GM19025 (cell line): ENCODE data around the gene CLDN25.
"Not testable (repeated sequence)": the region's sequence is repeated elsewhere in the genome, so short reads cannot be mapped to it uniquely, and the experiment has no call there.

ENCODE experiments used
- ATAC-seq: cut with Tn5 transposase; IDR thresholded peaks from one replicate; pipeline ENCODE4 v1.9.1; 2021; ENCODE audit warnings: mild to moderate bottlenecking, low read depth, moderate library complexity; ENCODE audit not compliant: unreplicated experiment

CLDN25 gene

DNA sequence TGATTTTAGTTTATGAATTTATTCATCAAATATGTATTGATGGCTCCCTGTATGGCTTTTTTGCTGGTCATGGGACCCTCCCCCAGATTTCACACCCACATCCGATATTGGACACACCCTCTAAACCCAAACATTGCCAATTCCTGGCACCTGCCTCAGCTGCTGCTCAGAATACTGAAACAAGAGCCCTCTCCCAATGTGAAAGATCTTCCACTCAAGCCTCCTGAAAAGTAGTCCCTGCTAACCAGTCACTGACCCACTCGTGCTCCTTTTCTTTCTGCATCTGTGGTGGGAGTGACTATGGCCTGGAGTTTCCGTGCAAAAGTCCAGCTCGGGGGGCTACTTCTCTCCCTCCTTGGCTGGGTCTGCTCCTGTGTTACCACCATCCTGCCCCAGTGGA lies at the start of gene CLDN25:
CLDN25 (plus strand) TSS at position 301 of the 400 bp plus-strand sequence; CDS start at position 301, 0 bp downstream.
- no peak for ATAC-seq

DNA sequence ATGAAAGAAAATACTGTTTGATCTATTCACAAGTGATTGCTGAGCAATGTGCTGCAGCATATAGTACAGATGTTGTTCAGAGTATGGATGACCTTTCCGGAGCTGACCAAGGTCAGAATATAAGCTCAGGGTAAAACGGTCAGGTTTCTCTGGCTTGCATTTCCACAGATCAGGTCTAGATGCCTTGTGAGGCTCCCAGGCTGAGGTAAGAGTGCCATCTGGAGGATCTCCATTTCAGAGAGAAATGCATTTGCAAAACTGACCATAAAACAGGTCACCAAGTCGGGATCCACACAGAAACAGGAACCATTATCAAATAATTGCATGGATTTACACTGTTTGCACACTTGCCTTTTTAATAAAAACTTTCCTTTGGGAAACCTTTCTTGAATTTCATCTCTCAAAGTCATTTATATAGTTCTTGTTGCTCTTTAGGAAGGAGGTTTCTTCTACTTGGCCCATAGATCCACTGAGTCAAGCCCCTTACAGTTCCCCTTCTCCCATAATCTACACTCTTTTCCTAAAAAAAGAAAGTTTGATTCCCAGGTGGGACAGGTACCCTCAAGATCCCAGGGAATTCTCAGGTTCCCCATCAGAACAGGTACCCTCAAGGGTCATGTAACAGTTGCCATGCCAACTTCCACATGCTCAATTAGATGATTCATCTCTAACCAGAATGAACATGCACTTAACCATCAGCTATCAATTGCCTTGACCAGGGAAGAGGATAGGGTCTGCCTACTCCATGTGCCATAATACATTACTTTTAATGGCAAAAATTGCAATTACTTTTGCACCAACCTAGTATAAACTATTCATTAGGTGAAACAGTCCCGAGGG lies 48.5 kb upstream of the CLDN25 start:
- no peak for ATAC-seq

DNA sequence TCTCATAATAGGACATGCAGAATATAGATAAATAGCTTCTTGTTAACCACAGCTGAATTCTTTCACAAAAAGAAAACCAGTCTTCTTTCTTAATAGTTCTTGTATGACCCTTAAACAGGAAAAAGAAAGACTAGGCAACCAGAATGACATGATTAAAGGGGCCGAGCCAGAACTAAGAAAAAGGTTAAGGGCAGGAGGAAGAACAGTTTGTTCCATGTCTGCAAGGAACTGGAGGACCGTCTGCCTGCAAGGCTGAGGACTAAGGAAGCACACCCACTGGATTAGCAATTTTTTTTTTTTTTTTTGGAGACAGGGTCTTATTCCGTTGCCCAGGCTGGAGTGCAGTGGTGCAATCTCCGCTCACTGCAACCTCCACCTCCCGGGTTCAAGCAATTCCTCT lies 47.5 kb upstream of the CLDN25 start:
- no peak for ATAC-seq

DNA sequence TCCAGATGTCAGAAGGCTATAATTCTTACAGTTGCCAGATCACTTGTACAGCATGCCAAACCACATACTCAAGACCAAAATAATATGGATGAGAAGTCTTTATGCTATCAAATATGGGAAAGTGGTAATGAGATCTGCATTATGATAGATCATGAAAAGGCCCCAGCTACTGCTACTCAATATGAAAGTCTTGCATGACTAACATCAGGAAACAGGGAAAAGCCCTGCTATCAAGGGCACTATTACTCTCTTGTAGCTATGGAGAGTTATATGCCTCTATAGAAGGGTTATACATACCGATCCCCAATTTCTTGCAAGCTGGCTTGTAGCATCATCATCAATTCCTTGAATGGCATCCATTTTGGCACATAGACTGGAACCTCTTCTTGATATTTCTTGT lies 43.3 kb upstream of the CLDN25 start:
- no peak for ATAC-seq

DNA sequence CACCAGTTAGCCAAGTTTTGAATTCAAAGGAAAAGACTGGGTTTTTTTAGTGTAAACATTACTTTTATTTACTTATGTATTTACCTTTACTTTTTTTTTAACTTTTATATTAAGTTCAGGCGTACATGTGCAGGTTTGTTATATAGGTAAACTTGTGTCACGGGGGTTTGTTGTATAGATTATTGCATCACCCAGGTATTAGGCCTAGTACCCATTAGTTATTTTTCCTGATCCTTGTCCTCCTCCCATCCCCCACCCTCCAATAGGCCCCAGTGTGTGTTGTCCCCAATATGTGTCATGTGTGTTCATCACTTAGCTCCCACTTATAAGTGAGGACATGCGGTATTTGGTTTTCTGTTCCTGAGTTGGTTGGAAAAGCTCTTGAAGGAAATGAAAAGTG lies 26.7 kb upstream of the CLDN25 start:
- ATAC-seq = no peak

DNA sequence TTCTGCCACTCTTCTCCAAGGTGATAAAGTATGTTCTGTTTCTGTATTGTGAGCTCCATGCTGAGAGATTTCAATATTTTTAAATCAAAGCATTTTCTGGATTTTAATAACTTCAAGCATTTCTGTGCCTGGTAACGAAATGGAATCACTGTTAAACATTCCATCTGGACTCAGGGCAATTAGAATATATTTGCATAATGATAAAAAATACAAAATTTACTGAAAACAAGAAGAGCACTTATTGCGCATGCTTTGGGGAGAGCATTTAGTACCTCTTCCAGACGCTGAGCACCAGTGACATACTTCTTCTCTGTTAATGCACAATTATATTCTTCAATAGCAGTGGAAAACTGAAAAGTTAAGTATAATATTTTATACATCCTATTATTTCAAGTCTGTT lies 19.4 kb upstream of the CLDN25 start:
- ATAC-seq = no peak

DNA sequence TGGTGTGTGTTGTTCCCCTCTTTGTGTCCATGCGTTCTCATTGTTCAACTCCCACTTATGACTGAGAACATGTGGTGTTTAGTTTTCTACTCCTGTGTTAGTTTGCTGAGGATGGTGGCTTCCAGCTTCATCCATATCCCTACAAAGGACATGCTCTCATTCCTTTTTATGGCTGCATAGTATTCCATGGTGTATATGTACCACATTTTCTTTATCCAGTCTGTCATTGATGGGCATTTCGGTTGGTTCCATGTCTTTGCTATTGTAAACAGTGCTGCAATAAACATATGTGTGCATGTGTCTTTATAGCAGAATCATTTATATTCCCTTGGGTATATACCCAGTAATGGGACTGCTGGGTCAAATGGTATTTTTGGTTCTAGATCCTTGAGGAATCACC lies 16.6 kb upstream of the CLDN25 start:
- ATAC-seq = not testable (repeated sequence)

DNA sequence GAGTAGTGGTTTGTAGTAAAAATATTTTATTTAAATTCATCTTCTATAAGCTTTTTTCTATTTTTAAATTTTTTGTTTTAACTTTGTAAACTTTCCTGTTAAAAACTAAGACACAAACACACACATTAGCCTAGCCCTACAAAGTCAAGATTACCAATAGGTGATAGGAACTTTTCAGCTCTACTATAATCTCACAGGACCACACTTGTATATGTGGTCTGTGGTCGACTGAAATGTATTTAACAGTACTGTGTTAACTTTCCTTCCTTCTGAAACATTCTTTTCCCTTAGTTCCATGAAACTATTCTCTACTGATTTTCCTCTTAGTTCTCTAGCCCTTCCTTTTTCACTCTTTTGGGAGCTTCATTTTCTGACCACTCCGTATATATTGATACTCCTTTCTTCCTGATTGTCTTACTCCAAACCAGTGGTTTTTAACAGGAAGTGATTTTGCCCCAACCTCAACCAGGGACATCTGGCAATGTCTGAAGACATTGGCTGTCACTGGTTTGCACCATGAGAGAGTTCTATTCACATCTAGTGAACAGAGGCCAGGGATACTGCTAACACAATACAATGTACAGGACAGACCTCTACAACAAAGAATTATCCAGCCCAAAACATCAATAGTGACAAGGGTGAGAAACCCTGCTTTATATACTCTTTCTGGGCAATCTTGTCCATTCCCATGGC lies 14.9 kb upstream of the CLDN25 start:
- ATAC-seq = no peak

DNA sequence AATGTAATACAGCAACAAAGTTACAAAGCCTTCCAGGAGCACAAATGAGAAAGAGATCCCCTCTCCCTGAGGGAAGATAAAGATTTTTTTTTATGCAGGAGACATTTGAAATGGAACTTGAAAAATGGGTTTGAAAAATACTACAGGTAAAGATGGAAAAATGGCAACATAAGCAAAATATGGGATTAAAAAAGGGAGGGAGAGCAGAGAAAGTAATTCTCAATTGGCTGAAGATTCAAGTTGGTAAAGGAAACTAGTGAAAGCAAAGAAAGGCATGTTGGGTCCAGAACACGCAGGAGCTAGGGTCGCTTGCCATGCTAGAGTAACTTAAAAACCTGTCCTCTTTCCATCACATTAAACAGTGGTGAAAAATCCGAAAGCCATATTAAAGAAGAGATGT lies 7.6 kb upstream of the CLDN25 start:
- ATAC-seq = no peak

DNA sequence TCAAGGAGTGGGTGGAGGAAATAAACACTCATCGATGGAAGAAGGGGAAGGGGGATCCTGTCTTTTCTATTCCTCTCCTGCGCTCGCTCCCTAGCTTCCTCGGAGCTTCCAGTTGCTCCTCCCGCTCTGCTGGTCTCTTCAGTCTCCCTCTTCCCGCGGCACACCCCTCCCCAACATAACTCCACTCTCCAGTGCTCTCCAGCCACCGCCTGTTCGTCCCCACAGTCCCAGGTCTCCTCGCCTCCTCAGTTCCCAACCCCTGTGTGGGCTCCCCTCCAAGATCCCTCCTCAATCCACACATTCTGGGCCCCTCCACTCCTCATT lies 6.5 kb upstream of the CLDN25 start:
- ATAC-seq = no peak

DNA sequence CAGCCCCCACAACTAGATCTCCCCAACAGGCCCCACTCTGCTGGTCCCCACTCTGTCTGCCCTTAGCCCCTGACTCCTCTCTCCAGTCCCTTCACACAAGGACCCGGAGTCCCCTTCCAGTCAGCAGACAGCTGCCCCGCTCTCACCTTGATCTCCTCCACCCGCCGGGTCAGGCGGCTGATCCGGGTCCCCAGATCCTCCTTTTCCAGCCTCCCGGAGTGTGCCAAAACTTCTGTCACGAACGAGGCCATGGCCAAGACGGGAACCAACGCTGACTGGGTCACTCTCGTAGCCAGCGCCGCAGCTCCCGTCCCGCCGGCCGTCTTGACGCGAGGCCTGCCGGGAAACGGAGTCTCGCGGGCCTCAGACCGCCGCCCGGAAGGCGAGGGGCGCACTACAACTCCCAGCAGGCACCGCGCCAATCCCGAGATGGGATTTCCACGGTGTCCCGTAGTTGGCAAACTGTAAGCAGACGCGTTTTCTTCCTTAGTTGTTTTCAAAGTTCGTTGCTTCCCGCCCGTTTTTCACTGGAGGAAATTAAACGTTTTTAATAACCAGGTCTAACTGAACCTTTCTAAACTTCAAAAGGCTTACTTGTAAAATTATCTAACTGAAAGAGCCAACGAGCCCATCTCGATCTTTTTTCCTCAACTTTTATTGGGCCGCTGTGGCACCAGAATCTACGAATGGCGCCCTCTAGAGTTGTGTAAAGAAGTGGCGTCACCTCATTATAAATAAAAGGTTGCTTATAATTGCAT lies 6.0 kb upstream of the CLDN25 start, which contains the start of gene ZW10:
ZW10 (minus strand) TSS at position 277 of the 758 bp plus-strand sequence; CDS start at position 251, 26 bp downstream.
- peak; percentile 98 for ATAC-seq

DNA sequence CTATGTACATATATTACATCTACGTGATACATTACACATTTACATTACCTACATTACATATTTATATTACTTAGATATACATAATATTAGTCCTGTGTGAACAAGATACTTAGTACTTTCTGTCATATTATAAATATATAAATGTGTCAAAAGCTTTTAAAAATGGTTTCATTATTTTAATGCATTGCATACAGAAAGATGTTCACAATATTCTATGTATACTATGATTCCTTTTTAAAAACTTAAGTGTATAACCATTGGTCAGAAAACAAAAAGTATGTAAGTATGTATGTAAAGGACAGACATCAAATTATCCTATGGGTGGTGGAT lies 5.5 kb upstream of the CLDN25 start:
- ATAC-seq = no peak

DNA sequence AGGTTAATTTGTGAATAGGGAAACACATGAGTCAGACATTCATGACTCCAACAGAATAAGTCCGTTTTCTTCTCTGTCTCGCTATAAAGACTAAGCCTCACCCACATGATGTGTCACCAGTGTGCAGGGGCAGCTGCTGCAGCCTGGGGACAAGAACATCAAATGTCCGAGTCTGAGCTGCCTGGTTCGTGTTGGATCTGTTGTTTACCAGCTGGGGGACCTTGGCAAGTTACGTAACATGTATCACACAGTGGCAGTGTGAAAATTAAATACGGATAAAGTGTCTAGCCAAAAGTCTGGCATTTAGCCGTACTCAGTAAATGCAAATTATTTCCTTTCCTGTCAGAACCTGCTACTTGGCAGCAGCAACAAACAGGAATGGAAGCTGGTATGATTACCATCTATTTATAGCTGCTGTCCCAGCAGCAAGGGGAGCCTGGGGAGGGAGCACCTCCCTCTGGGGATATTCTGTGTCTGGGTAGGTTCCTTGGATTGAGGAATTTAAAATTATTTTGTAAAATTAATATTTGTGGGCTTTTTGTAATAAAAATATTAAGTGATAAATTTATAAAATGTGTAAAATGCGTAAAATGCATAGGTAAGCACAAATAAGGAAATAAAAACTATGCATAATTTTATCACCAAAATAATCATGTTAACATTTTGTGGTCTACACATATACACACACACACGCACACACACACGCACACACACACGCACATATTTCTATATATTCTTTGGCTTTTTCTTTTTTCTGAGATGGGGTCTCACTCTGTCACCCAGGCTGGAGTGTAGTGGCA lies 1.3 kb upstream of the CLDN25 start:
- no peak for ATAC-seq

DNA sequence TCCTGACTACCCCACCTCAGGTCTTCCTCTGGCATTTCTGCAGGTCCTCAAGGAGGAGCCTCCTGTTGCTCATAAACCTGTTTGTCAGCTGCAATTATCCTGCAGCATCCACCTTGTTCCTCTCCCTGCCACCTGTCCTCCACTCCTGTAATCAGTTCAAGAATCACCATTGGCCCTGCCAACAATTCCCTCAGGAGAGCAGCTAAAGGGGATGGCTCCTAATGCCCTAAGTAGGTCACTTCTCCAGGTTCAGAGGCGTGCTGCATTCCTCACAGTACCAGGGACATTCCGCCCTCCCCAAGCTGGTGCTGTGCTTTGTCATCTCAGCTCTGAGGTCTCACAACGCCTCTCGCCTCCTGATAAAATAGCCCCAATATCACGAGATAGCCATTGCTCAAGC lies 2.1 kb downstream of the CLDN25 start:
- no peak for ATAC-seq

DNA sequence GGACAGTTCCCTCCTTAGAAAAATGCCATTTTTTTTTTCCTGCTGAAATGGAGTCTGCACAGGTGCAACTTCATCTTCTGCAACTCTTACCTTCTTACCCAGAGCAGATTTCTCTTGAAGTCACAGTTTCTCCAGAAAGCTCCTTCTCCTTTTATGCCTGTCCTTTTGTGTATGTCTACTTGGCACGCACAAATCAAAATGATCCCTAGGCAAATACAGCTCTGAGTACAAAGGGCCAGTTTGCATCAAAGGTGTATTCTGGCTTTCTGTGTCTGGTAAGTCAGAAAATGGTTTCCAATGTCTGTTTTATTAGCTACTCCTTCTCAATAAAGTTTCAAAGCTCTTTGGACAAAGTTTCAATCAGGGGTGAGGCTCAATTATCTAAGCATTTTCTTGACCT lies 2.5 kb downstream of the CLDN25 start:
- ATAC-seq = no peak

DNA sequence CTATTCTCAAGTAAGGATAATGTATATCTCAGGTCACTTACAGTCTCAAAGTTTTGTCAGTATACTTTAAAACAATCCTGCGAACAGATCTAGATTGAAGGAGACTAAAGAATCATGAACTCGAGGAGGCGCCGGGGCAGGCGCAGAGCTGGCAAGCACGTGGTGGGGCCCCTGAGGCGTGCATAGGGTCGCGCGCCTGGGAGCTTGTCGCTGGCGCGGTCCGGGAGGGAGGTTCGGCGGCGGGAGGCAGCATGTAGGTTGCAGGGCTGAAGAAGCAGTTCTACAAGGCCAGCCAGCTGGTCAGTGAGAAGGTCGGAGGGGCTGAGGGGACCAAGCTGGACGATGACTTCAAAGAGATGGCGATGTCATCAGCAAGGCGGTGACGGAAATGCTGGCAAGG lies 9.4 kb downstream of the CLDN25 start:
- ATAC-seq = not testable (repeated sequence)

DNA sequence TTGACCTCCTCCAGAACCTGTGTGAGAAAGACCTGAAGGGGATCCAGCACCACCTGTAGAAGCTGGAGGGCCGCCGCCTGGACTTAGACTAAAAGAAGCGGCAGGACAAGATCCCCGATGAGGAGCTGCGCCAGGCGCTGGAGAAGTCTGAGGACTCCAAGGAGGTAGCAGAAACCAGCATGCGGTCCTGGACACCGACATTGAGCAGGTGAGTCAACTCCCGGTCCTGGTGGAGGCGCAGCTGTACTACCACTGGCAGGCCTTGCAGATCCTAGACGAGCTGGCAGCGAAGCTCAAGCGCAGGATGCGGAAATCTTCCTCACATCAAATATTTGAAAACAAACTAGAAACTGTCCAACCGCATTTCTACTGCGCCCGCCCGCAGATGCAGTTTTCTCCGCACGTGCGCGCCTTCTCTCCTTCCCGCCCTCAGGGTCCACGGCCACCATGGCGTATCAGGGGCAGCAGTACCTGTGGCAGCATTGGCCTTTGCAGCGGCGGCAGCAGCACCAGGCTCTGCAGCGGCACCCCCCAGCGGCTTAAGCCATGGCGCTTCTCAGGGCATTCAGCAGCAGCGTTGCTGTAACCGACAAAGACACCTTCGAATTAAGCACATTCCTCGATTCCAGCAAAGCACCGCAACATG lies 10.2 kb downstream of the CLDN25 start:
- ATAC-seq = no peak

DNA sequence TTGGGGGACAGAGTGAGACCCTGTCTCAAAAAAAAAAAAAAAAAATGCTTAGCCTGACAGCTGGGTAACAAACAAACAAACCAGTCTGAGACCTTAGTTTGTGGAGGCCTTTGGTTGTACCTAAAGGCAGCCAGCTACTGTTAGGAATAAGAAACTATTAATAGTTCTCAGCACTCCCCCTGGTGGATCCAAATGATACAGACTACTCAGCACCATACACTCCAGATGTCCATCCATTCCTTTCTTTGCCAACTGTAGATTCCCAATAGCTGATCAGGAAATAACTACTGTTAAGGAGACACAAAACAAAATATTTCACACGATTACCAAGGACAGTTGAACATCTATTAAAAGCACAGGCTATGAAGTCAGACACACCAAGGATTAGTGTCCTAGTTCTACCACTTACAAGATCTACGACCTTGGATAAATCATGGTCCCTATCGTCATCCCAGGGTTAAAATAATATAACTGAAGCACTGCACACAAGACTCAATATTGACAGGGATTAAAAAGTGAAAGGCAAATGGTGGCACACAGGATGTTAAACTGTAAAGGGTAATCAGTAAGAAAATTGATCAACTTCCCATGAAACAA lies 17.2 kb downstream of the CLDN25 start:
- ATAC-seq = no peak

DNA sequence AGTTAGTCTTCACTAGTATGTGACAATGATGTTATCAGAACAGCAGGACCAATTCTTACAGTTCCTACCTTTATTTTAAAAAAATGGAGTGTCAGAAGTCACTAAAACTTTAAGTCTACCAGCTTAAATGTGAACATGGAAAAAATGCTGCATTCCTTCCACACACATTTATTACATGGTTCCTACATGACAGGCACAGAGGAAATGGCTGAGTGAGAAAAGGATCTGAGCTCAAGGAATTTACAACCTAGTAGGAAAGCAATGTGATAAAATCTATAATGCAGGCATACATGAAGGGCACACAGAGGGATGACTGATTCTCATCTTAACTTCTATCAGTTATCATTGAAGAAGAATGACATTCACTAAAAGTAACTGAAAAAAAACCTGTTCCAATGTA lies 23.0 kb downstream of the CLDN25 start:
- ATAC-seq = no peak

DNA sequence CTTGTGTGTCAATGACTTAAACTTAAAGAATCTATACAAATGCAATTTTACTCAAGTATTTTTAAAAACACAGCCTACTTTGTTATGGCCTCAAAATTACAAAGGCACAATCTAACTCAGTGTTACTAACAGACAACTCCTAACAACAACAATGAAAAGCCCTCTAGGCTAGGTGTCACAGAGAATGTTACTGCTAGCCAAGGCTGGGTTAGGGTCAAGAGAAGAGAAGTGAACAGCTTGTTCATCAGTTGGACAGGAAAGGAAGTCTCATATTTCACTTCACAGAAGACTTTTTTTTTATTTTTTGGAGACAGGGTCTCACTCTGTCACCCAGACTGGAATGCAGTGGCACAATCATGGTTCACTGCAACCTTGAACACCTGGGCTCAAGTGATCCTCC lies 26.0 kb downstream of the CLDN25 start:
- ATAC-seq = no peak
